22Rv1 (cell line): ENCODE data around the gene PAM16.

Source experiments
- ZFX ChIP-seq: fragments of 450-650 bp; IDR thresholded peaks from 2 replicates; pipeline ENCODE4 v1.6.1; 2017; ENCODE audit warnings: antibody characterized with exemption, borderline replicate concordance
- TF ChIP-seq, protein P1 (sequence below): fragments of 450-650 bp; IDR thresholded peaks from 2 replicates; pipeline ENCODE4 v1.5.1; 2017; ENCODE audit warnings: mild to moderate bottlenecking

DNA sequence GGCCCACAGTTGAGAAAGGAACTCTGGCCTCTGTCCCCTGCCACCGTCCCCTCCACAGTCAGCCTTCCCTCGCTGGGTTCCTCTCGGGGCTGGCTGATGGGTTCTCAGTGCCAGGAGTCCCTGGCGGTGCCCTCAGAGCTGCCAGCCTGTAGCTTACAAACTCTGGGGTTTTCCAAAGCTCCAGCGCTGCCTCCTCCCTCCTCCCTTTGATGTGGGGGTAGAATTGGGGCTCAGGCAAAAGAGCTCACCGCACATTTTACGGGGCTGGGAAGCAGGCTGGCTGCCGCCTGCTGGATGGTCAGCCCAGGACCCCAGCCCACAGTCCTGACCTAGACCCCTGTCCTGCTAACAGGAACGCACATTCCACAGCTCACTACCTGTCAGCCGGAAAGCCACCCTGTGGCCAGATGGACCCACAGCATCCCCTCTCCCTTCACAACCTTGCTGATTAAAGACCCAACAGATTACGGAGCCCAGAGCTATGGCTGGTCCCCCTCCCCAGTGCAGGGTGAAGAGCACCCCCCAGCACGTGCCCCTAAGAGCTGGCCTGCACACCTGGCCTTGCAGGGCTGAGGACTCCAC, 26.5 kb upstream of the PAM16 start:
- TF ChIP-seq, protein P1, sequence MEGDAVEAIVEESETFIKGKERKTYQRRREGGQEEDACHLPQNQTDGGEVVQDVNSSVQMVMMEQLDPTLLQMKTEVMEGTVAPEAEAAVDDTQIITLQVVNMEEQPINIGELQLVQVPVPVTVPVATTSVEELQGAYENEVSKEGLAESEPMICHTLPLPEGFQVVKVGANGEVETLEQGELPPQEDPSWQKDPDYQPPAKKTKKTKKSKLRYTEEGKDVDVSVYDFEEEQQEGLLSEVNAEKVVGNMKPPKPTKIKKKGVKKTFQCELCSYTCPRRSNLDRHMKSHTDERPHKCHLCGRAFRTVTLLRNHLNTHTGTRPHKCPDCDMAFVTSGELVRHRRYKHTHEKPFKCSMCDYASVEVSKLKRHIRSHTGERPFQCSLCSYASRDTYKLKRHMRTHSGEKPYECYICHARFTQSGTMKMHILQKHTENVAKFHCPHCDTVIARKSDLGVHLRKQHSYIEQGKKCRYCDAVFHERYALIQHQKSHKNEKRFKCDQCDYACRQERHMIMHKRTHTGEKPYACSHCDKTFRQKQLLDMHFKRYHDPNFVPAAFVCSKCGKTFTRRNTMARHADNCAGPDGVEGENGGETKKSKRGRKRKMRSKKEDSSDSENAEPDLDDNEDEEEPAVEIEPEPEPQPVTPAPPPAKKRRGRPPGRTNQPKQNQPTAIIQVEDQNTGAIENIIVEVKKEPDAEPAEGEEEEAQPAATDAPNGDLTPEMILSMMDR: no peak
- TF ChIP-seq ZFX: no peak
